Stimulated activated CD4-positive, alpha-beta T cell treated with anti-CD3 and anti-CD28 coated beads, TNF-alpha, amount 100 ng/mL, for 24 hours (primary cell): ENCODE results near the gene DNAJC24.
"Not testable (repeated sequence)": the region's sequence is repeated elsewhere in the genome, so short reads cannot be mapped to it uniquely, and the experiment has no call there.

Experiments used
- DNase-seq, 3 experiments: peaks; one replicate each; pipeline ENCODE4 v3.0.0-alpha.2; 2020; ENCODE audit warnings: low read depth in 3 of 3

The DNAJC24 gene

DNA sequence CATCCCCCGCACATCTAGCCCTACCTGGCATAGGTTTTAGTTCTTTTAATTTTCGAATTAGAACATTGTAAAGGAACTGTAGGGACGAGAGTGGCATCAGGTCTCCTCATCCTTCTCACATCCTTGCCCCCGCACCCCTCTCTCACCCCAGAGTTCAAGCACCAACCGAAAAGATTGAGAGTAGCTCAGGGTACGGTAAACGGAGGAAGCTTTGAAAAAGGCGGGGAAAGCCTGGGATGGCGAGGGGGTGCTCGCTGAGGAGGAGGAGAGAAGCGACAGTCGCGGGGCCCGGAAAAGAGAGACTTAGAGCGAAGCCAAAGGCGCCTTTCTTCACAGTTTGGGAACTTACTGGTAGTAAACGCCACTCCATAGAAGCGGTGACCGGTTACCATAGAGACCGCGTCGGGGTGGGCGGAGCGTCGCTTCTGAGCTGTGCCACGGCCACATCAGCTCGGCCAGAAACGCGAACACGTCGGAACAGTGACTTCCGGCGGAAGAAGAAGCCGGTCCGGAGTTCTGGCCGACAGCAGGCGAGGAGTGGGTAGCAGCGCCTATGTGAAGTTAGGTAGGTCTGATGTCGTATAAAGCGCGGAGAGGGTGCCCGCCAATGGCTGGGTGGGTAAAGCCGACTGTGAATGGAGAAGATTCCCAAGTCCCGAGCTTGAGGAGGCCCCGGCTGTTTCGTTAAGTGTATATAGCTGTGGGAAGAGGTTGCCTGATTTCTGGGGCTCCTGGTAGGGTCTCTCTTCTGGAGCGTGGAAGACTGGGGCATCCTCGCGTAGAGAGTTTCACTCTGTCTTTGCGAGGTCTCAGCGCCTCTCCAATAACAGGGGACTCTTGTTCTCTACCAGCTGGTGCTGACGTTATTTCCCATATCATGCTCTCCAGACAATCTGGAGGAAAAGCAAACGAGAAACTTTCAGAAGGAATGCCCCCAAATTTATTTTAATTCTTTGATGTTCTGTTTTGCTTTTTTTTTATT, at the start of gene DNAJC24, which contains the start of gene DCDC1:
TSS of gene DNAJC24 (plus strand) at position 513 of the 982 bp plus-strand sequence. CDS start 889 bp downstream, outside the sequence.
TSS of gene DCDC1 (minus strand) at position 392 of the 982 bp plus-strand sequence. CDS start 41,459 bp downstream, outside the sequence.
- DNase-seq = peak; percentile 82 to 92 (median 91)

DNA sequence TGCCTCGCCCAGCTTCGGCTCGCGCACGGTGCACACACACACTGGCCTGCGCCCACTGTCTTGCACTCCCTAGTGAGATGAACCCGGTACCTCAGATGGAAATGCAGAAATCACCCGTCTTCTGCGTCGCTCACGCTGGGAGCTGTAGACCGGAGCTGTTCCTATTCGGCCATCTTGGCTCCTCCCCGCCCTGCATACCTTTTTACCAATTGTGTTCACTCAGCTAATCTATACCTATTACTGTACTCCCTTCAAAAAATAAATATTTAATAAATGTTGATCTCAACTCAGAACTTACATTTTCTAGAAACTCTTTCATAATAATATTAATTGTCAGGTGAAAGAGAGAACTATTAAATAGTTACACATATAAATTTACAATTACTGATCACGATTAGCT, 48.2 kb upstream of the DNAJC24 start:
- DNase-seq = not testable (repeated sequence)

DNA sequence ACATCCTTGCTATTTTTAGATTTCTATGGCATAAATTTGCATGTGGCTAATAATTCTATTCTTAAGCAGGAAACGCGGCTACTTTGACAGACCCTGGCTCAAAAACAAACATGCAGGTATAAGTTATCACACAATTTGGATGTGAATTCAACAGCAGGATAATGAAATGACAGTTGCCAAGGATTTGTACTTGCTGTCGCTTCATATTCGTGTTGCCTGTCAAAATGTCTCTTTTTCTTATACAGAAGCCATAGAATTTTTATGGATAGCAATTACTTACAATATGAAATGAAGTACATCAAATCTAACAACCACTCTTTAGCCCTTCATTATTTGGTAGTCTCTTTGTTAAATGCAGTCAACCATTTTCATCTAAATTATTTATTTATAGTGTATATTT, 46.5 kb upstream of the DNAJC24 start:
- no peak for DNase-seq

DNA sequence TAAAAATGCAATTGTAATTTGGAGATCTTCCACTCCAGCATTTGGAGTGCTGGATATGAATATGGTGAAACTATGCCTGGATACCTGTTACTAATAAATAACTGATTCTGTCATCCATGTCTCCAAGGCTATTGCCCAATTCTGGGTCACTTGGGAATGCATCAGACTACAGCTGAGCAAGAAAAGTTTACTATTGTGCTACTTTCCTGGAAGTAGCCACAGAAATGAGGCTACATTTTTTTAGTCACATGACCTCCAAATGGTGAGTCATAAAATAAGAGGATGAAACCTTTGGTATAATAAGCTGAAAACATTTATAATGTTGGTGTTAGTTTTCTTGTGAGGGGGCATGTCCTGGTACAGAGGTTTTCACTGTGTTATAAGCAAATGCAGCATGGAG, 44.5 kb upstream of the DNAJC24 start:
- no peak for DNase-seq

GRCh38 chr11:31326470-31327148, 43.1 kb upstream of the DNAJC24 start:
- DNase-seq = no peak

DNA sequence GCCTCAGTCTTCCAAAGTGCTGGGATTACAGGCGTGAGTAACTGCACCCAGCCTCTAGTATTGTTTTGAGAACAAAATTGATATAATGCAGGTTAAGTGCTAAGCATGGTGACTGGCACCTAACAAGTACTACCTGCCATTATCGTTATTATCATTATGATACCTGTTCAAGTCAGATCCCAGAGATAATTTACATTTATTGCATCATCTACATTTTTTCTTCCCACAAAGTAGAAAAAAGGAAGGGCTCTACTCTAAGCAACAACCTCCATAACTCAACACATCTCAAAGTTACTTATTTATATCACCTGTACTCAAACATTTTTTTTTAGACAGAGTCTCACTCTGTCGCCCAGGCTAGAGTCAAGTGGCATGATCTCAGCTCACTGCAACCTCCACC, 42.2 kb upstream of the DNAJC24 start:
- no peak for DNase-seq

- DNase-seq = no peak
Measured at GRCh38 chr11:31328697-31329096, 41.0 kb upstream of the DNAJC24 start.

- DNase-seq = no peak
Measured at GRCh38 chr11:31337806-31338205, 31.9 kb upstream of the DNAJC24 start.

- no peak for DNase-seq
Measured at GRCh38 chr11:31340903-31341572, 28.6 kb upstream of the DNAJC24 start.

GRCh38 chr11:31351168-31351567, 18.5 kb upstream of the DNAJC24 start:
- no peak for DNase-seq

DNA sequence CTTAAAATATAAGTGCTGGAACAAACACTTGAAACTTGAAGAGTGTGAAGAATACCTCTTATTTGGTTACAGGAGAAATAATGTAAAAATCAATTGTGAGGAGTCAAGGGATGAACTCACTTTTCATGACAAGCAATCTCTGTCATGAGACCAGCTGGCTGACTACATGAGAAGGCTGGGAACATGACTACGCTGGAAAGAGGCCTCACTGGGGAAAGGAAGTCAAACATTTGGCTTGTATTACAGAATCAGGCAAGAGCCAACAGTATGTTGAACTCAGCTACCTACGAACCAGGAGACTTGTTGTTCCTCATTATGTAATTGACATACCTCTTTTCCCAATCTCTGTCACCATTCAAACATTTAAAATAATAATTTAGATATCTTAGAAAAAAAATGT, 14.5 kb upstream of the DNAJC24 start:
- no peak for DNase-seq

GRCh38 chr11:31355817-31356216, 13.8 kb upstream of the DNAJC24 start:
- DNase-seq = no peak

DNA sequence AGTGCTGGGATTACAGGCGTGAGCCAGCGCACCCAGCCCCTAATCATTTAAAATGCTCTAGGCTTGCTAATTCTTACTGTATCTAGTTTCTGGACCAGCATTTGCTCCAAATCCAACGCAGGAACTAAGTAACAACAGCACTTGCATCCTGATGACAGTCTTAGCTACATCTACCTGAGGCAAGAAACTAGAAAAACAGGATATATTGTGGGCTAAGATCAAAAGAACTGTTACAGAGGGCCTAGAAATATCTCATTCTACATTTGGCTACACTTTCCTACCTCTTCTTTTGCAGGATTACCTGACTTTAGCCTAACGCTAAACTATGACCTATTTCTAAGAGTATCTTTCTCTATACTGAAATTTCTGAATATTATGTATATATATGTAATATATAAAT, 7.9 kb upstream of the DNAJC24 start:
- no peak for DNase-seq

GRCh38 chr11:31366795-31367194, 2.9 kb upstream of the DNAJC24 start:
- DNase-seq = no peak

- peak in 1 of 3 experiments; percentile 9 for DNase-seq
Measured at GRCh38 chr11:31375879-31376278, 6.2 kb downstream of the DNAJC24 start.

DNA sequence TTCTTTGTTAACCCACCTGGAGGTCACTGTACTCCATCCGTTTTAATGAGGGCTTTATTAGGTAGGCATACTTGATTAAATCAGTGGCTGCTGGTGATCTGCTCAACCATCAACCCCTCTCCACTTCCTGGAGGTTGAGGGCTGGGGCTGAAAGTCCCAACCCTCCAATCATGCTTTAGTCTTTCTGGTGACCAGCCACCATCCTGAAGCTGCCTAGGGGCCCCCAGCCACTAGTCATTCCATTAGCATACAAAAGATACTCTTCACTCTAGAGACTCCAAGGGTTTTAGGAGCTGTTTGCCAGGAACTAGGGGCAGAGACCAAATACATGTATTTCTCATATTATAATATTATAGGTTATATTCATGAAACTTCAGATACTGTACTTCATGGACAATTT, 13.5 kb downstream of the DNAJC24 start:
- no peak for DNase-seq

DNA sequence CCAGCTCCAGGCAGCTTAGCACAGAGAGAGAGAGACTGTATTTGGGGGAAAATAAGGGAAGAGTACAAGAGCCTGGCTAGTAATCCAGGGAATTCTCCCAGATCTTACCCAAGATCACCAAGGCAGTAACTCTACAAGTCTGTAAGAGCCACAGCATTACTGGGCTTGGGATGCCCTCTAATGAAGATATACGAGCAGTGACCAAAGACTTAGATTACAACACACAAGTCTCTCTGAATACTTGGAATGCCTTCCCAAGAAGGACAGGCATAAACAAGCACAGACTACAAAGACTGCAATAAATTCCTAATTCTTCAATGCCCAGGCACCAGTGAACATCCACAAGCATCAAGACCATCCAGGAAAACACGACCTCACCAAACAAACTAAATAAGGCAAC, 17.7 kb downstream of the DNAJC24 start:
- no peak for DNase-seq

- DNase-seq = no peak
Measured at GRCh38 chr11:31397239-31397834, 27.7 kb downstream of the DNAJC24 start.

GRCh38 chr11:31404614-31405013, 35.0 kb downstream of the DNAJC24 start:
- DNase-seq = no peak

GRCh38 chr11:31408201-31408600, 38.5 kb downstream of the DNAJC24 start:
- no peak for DNase-seq

DNA sequence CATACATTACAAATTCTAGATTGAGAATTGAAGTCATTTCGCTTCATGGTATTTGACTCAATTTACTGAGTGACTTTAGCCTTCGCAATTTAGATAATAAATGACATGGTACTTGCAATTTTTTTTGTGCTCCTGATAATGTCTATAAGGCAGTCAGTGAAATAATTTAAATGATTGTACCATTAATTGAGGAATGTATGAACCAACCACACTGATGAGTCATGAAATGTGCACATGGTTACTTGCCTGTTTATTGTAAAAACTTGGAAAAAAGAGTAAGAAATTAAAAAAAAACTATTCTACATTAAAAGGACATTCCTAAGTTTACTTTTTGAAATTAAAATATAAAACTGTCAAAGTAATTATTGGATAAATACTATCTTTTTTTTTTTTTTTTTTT, 43.3 kb downstream of the DNAJC24 start:
- DNase-seq = no peak

- DNase-seq = no peak
Measured at GRCh38 chr11:31414338-31414737, 44.7 kb downstream of the DNAJC24 start.
